ENCODE results near the gene RIN1. TPM values are rescaled to one million over a fixed set of nuclear protein-coding genes. Genes with fewer than 3 reads are reported as not detected.
"Not testable (repeated sequence)": the region's sequence is repeated elsewhere in the genome, so short reads cannot be mapped to it uniquely, and the experiment has no call there.

The RIN1 gene
- total and polyA plus RNA-seq, 2 donors (not counting 3 experiments of a cell fraction or from before 2014, with no cell fraction given), result 4.4 to 10.2 TPM

DNA sequence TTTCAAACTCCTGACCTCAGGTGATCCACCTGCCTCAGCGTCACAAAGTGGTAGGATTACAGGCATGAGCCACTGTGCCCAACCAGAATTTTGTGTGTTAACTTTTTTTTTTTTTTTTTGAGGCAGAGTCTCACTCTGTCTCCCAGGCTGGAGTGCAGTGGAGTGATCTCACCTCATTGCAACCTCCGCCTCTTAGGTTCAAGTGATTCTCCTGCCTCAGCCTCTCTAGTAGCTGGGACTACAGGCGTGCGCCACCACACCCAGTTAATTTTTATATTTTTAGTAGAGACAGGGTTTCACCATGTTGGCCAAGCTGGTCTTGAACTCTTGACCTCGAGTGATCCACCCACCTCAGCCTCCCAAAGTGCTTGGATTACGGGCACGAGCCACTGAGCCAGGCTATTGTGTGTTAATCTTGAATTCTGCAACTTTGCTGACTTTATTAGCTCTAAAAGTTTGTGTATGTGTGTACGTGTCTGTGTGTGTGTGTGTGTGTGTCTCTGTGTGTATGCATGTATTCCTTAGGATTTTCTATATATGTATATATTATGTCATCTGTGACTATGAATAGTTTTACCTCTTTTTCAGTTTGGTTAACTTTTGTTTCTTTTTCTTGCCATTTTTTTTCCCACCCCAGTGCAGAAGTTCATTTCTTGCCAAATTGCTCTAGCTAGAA, 14.5 kb upstream of the RIN1 start:
- H3K4me1 ChIP-seq (ENCODE audit: control insufficient read depth, extremely low read depth, insufficient read depth, low read length); POLR2A ChIA-PET; H3K27ac ChIP-seq (ENCODE audit: insufficient read depth, low read depth, low read length); intact Hi-C loops (cut with micrococcal nuclease); BruUV-seq (replicated peaks); H3K79me2 ChIP-seq (ENCODE audit: control insufficient read depth, insufficient read depth, low read length); dilution Hi-C loops (cut with MboI; ENCODE audit: extremely low pct_ligation_motif_present, low sequenced_read_pairs); H3K4me3 ChIP-seq (replicated peaks in 1 of 3; ENCODE audit: insufficient read depth in 1 of 3, low read depth in 1 of 3, low read length in 3 of 3); H3K9ac ChIP-seq (replicated peaks; ENCODE audit: extremely low read depth, insufficient read depth, low read length); FAIRE-seq; H3K9me1 ChIP-seq (replicated peaks; ENCODE audit: control insufficient read depth, extremely low read depth, insufficient read depth, low read length); H2AFZ ChIP-seq (ENCODE audit: low read depth, low read length); H3K36me3 ChIP-seq (ENCODE audit: control insufficient read depth in 2 of 2, extremely low read depth in 1 of 2, insufficient read depth in 2 of 2, low read length in 2 of 2); H3K9me3 ChIP-seq (replicated peaks; ENCODE audit: control insufficient read depth, insufficient read depth, low read length); DNase-seq (ENCODE audit: low read depth, low spot score); H4K20me1 ChIP-seq (replicated peaks; ENCODE audit: control insufficient read depth, extremely low read depth, insufficient read depth, low read length); H3K27me3 ChIP-seq (ENCODE audit: control insufficient read depth in 2 of 2, insufficient read depth in 2 of 2, low read length in 2 of 2); H3K4me2 ChIP-seq (ENCODE audit: insufficient read depth, low read length): not testable (repeated sequence)
- CTCF ChIA-PET, result interaction anchor here (1.5 to 3.0 kb wide), 3 partner anchors 12 to 35 kb away, joined by 4 to 12 read pairs (median 10); no protein-coding TSS in a partner anchor

DNA sequence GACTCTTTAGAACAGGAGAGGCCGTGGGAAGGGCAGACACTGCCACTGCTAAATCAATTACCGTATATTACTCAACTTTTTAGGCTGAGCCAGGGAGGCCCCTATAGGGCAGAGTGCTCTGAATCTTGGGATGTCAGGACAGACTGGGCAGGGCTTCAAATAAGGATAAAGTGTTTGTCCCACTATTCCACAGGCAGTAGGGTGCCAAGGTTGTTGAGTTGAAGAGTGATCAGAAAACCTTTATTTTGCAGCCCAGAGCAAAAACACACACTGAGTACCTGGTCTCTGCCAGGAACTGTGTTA, 12.8 kb upstream of the RIN1 start:
- H3K27me3 ChIP-seq (ENCODE audit: control insufficient read depth in 2 of 2, insufficient read depth in 2 of 2, low read length in 2 of 2), result no peaks in the 10 kb centered on the region
- no peaks in the 10 kb centered on the region for H3K9me1 ChIP-seq (replicated peaks; ENCODE audit: control insufficient read depth, extremely low read depth, insufficient read depth, low read length)
- dilution Hi-C loops (cut with MboI; ENCODE audit: extremely low pct_ligation_motif_present, low sequenced_read_pairs), result no loop called here
- H4K20me1 ChIP-seq (replicated peaks; ENCODE audit: control insufficient read depth, extremely low read depth, insufficient read depth, low read length), result no peaks in the 10 kb centered on the region
- no peak overlapping the region for H3K27ac ChIP-seq (ENCODE audit: insufficient read depth, low read depth, low read length)
- intact Hi-C loops (cut with micrococcal nuclease), result no loop called here
- H3K9me3 ChIP-seq (replicated peaks; ENCODE audit: control insufficient read depth, insufficient read depth, low read length), result no peaks in the 10 kb centered on the region
- H2AFZ ChIP-seq (ENCODE audit: low read depth, low read length), result no peak overlapping the region
- TF ChIP-seq JUN (IDR thresholded peaks at IDR 0.05; ENCODE audit: borderline replicate concordance, insufficient read depth, insufficient read length, low read depth) (no peak), POLR2AphosphoS5 (IDR thresholded peaks at IDR 0.05; ENCODE audit: insufficient read depth, low read depth, low read length) (no peak), POLR2A (IDR thresholded peaks at IDR 0.05; ENCODE audit: low read depth, low read length) (no peak), GATA2 (IDR thresholded peaks at IDR 0.05; ENCODE audit: insufficient read depth, insufficient read length, low read depth, low read length) (no peak), MYC (IDR thresholded peaks at IDR 0.05; ENCODE audit: low read depth, low read length) (no peak), FOS (IDR thresholded peaks at IDR 0.05; ENCODE audit: borderline replicate concordance, insufficient read depth, low read length) (no peak), EZH2 (IDR thresholded peaks at IDR 0.05; ENCODE audit: borderline replicate concordance, low read depth, low read length, severe bottlenecking) (no peak)
- TF ChIP-seq, protein P1, sequence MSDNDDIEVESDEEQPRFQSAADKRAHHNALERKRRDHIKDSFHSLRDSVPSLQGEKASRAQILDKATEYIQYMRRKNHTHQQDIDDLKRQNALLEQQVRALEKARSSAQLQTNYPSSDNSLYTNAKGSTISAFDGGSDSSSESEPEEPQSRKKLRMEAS (IDR thresholded peaks at IDR 0.05; ENCODE audit: insufficient read depth, insufficient read length), result no peak
- TF ChIP-seq, protein P2, sequence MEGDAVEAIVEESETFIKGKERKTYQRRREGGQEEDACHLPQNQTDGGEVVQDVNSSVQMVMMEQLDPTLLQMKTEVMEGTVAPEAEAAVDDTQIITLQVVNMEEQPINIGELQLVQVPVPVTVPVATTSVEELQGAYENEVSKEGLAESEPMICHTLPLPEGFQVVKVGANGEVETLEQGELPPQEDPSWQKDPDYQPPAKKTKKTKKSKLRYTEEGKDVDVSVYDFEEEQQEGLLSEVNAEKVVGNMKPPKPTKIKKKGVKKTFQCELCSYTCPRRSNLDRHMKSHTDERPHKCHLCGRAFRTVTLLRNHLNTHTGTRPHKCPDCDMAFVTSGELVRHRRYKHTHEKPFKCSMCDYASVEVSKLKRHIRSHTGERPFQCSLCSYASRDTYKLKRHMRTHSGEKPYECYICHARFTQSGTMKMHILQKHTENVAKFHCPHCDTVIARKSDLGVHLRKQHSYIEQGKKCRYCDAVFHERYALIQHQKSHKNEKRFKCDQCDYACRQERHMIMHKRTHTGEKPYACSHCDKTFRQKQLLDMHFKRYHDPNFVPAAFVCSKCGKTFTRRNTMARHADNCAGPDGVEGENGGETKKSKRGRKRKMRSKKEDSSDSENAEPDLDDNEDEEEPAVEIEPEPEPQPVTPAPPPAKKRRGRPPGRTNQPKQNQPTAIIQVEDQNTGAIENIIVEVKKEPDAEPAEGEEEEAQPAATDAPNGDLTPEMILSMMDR (IDR thresholded peaks at IDR 0.05; ENCODE audit: extremely low read depth in 1 of 2, insufficient read depth in 1 of 2, low read depth in 1 of 2, low read length in 2 of 2), result no peak
- DNase-seq (ENCODE audit: low read depth, low spot score) (no peak), FAIRE-seq (no peak)
- H3K9ac ChIP-seq (replicated peaks; ENCODE audit: extremely low read depth, insufficient read depth, low read length), result no peak overlapping the region
- no TSS peak for BruUV-seq (replicated peaks)
- POLR2A ChIA-PET, result no interaction called here
- peaks cover 12% of the 10 kb centered on the region for H3K4me1 ChIP-seq (ENCODE audit: control insufficient read depth, extremely low read depth, insufficient read depth, low read length)
- H3K36me3 ChIP-seq (ENCODE audit: control insufficient read depth in 2 of 2, extremely low read depth in 1 of 2, insufficient read depth in 2 of 2, low read length in 2 of 2), result no peaks in the 10 kb centered on the region
- H3K4me2 ChIP-seq (ENCODE audit: insufficient read depth, low read length), result no peak overlapping the region
- CTCF ChIA-PET, result no interaction called here
- peaks cover 7% of the 10 kb centered on the region for H3K79me2 ChIP-seq (ENCODE audit: control insufficient read depth, insufficient read depth, low read length)
- no peak overlapping the region for H3K4me3 ChIP-seq (replicated peaks in 1 of 3; ENCODE audit: insufficient read depth in 1 of 3, low read depth in 1 of 3, low read length in 3 of 3)

Data from endothelial cell of umbilical vein (primary cell).